Uterus (tissue), 2 donors: ENCODE measurements around the gene MLXIP.

Experiments used
- CTCF ChIP-seq, 4 experiments: fragments of 200-600 bp in 2 of 4; fragments of 450-650 bp in 2 of 4; sonication (generic) in 2 of 4; IDR thresholded peaks; one replicate each; pipeline ENCODE4 v1.5.1; 2016 to 2019; ENCODE audit warnings: antibody characterized with exemption in 4 of 4, mild to moderate bottlenecking in 2 of 4, moderate library complexity in 1 of 4
- POLR2A ChIP-seq, 2 donors: fragments of 450-650 bp; IDR thresholded peaks; one replicate each; pipeline ENCODE4 v1.6.1; 2016; ENCODE audit warnings: antibody characterized with exemption in 2 of 2, mild to moderate bottlenecking in 1 of 2, moderate library complexity in 1 of 2

GRCh38 chr12:122058549-122059149, 19.9 kb upstream of the MLXIP start:
- TF ChIP-seq CTCF (IDR thresholded peaks at IDR 0.05) (no peak), POLR2A (IDR thresholded peaks at IDR 0.05) (no peak)
